Melanocyte of skin (primary cell): ENCODE results near the gene FAM83F. TPM values are rescaled to one million over a fixed set of nuclear protein-coding genes. Genes with fewer than 3 reads are reported as not detected.

Experiments
- total RNA-seq, 2 donors: library from RNA; depleted of rRNA; stranded (reverse); fragments of >200 nt; gene quantifications; 2 replicates each; pipeline ENCODE4 v1.2.3, GENCODE V29; 2012

FAM83F gene
- total RNA-seq: under 1 TPM; 0.69 to 1.00 TPM

GRCh38 chr22:39994566-39995392, at the start of gene FAM83F:
Gene FAM83F, plus strand, starts transcription at chr22:39994954. Its CDS starts 89 bp downstream, at chr22:39995043.

GRCh38 chr22:39959640-39960447, 34.9 kb upstream of the FAM83F start, which contains the start of gene TMA7B:
Gene TMA7B, plus strand, starts transcription at chr22:39960397. Its CDS starts 3,978 bp downstream, at chr22:39964375.

Other genes with a start within 250 kb of the FAM83F start
- gene ENTHD1, start 101.2 kb upstream of the FAM83F start, total RNA-seq: 10 to 100 TPM in 1 of 2 donors, 1 to 10 TPM in 1; 5.7 to 26.2 TPM
- gene GRAP2, start 93.9 kb upstream of the FAM83F start, total RNA-seq: under 1 TPM; under 0.01 to 0.33 TPM
- gene TMA7B, start 34.6 kb upstream of the FAM83F start, total RNA-seq: not detected
- gene TNRC6B, start 183.0 kb downstream of the FAM83F start, total RNA-seq: 10 to 100 TPM; 16.3 to 19.3 TPM